Measurements from ENCODE around the gene SMAD6. TPM values are rescaled to one million over a fixed set of nuclear protein-coding genes. Genes with fewer than 3 reads are reported as not detected.

The SMAD6 gene
- total and polyA plus RNA-seq, 2 experiments from 2014 or later, result 3.6 to 32.9 TPM

- 86 to 91% methylated on average over 11 of the region's 11 CpGs for WGBS, 2 experiments (ENCODE audit: low coverage in 1 of 2, low lambda C conversion rate in 2 of 2, missing lambda C conversion rate in 2 of 2)
- Histone ChIP-seq H2AFZ (no peak overlapping the region), H3K79me2 (ENCODE audit: insufficient read depth) (peaks cover 100% of the 10 kb centered on the region), H3F3A (ENCODE audit: insufficient read depth) (peaks cover 40% of the 10 kb centered on the region), H3K27me3 (replicated peaks; ENCODE audit: insufficient read depth) (no peaks in the 10 kb centered on the region), H3K4me1 (ENCODE audit: insufficient read depth) (peaks cover 44% of the 10 kb centered on the region), H3K9me3 (ENCODE audit: low read depth) (no peaks in the 10 kb centered on the region), H3K9ac (no peak overlapping the region), H3K27ac (no peak overlapping the region), H4K20me1 (ENCODE audit: insufficient read depth) (no peaks in the 10 kb centered on the region; the same call in 1 of the 2 replicates), H3K4me2 (ENCODE audit: unreplicated experiment) (no peak overlapping the region), H3K36me3 (ENCODE audit: low read depth) (no peaks in the 10 kb centered on the region), H3K4me3 (no peak overlapping the region), H3K9me2 (ENCODE audit: insufficient read depth) (no peaks in the 10 kb centered on the region)
- no peak for TF ChIP-seq EZH2phosphoT487 (IDR thresholded peaks at IDR 0.05; ENCODE audit: insufficient read depth, low read depth)
- no peak for TF ChIP-seq EZH2 (IDR thresholded peaks at IDR 0.05; ENCODE audit: insufficient read depth, poor library complexity, severe bottlenecking)
- DNase-seq, result no peak
- in situ Hi-C loops (cut with MboI), result no loop called here
Observed at GRCh38 chr15:66737243-66738010, 35.4 kb downstream of the SMAD6 start.

DNA sequence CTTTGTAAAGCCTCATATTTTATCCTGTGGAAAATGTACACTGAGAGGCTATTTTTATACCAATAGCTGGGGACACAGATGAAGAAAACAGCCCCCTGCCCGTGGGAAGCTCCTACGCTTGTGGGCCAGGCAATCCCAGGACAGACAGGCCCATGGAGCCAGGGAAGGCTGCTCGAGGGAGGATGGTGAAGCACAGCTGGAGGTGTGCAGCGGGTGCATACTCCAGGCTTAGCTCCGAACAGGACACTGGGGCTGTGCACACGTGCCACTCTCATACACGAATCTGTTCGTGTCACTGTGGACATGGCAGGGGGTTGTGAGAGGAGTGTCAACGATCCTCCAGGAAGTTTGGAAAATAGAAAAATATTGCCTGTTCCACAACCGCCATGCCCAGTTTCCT, 36.1 kb downstream of the SMAD6 start:
- no peaks in the 10 kb centered on the region for H3K9me2 ChIP-seq (ENCODE audit: insufficient read depth)
- H3K36me3 ChIP-seq (ENCODE audit: low read depth), result no peaks in the 10 kb centered on the region
- no peak overlapping the region for H3K9ac ChIP-seq
- H3K4me1 ChIP-seq (ENCODE audit: insufficient read depth), result peaks cover 44% of the 10 kb centered on the region
- H3K79me2 ChIP-seq (ENCODE audit: insufficient read depth), result peaks cover 100% of the 10 kb centered on the region
- 86 to 88% methylated on average over 10 of the region's 10 CpGs for WGBS, 2 experiments (ENCODE audit: low coverage in 1 of 2, low lambda C conversion rate in 2 of 2, missing lambda C conversion rate in 2 of 2)
- in situ Hi-C loops (cut with MboI), result no loop called here
- no peaks in the 10 kb centered on the region for H3K9me3 ChIP-seq (ENCODE audit: low read depth)
- peaks cover 33% of the 10 kb centered on the region for H3F3A ChIP-seq (ENCODE audit: insufficient read depth)
- H3K27me3 ChIP-seq (replicated peaks; ENCODE audit: insufficient read depth), result no peaks in the 10 kb centered on the region
- no peak for DNase-seq
- no peaks in the 10 kb centered on the region; the same call in 1 of the 2 replicates for H4K20me1 ChIP-seq (ENCODE audit: insufficient read depth)
- no peak overlapping the region for H3K4me2 ChIP-seq (ENCODE audit: unreplicated experiment)
- TF ChIP-seq EZH2phosphoT487 (IDR thresholded peaks at IDR 0.05; ENCODE audit: insufficient read depth, low read depth) (no peak), EZH2 (IDR thresholded peaks at IDR 0.05; ENCODE audit: insufficient read depth, poor library complexity, severe bottlenecking) (no peak)
- H3K27ac ChIP-seq, result no peak overlapping the region
- no peak overlapping the region for H2AFZ ChIP-seq
- H3K4me3 ChIP-seq, result no peak overlapping the region

GRCh38 chr15:66738595-66738994, 36.6 kb downstream of the SMAD6 start:
- Histone ChIP-seq H3K9me3 (ENCODE audit: low read depth) (no peaks in the 10 kb centered on the region), H4K20me1 (ENCODE audit: insufficient read depth) (no peaks in the 10 kb centered on the region; the same call in 1 of the 2 replicates), H3K27ac (no peak overlapping the region), H3K4me1 (ENCODE audit: insufficient read depth) (peaks cover 42% of the 10 kb centered on the region), H3K79me2 (ENCODE audit: insufficient read depth) (peaks cover 100% of the 10 kb centered on the region), H3K4me3 (no peak overlapping the region), H3F3A (ENCODE audit: insufficient read depth) (peaks cover 28% of the 10 kb centered on the region), H3K9ac (no peak overlapping the region), H3K27me3 (replicated peaks; ENCODE audit: insufficient read depth) (no peaks in the 10 kb centered on the region), H3K9me2 (ENCODE audit: insufficient read depth) (no peaks in the 10 kb centered on the region), H2AFZ (no peak overlapping the region), H3K36me3 (ENCODE audit: low read depth) (no peaks in the 10 kb centered on the region), H3K4me2 (ENCODE audit: unreplicated experiment) (no peak overlapping the region)
- no peak for DNase-seq
- in situ Hi-C loops (cut with MboI), result no loop called here
- 94 to 98% methylated on average over 10 of the region's 10 CpGs for WGBS, 2 experiments (ENCODE audit: low coverage in 1 of 2, low lambda C conversion rate in 2 of 2, missing lambda C conversion rate in 2 of 2)
- TF ChIP-seq EZH2 (IDR thresholded peaks at IDR 0.05; ENCODE audit: insufficient read depth, poor library complexity, severe bottlenecking) (no peak), EZH2phosphoT487 (IDR thresholded peaks at IDR 0.05; ENCODE audit: insufficient read depth, low read depth) (no peak)

DNA sequence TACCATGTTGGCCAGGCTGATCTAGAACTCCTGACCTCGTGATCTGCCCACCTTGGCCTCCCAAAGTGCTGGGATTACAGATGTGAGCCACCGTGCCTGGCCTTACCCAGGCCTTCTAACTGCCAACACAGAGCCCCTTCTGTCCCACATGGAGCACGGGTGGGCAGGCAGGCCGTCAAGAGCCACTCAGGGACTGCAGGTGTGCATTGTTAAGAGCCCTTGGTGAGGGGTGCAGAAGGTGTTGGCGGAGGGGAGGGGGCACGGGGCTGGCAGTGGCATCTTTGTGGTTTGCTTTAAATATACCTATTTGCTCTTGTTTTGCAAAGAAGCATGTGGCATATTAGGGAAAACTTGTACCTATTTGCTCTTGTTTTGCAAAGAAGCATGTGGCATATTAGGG, 37.3 kb downstream of the SMAD6 start:
- Histone ChIP-seq H3K4me3 (no peak overlapping the region), H4K20me1 (ENCODE audit: insufficient read depth) (no peaks in the 10 kb centered on the region; the same call in 1 of the 2 replicates), H2AFZ (no peak overlapping the region), H3K27ac (no peak overlapping the region), H3F3A (ENCODE audit: insufficient read depth) (peaks cover 26% of the 10 kb centered on the region; the same call in 1 of the 2 replicates), H3K4me1 (ENCODE audit: insufficient read depth) (peaks cover 42% of the 10 kb centered on the region), H3K4me2 (ENCODE audit: unreplicated experiment) (no peak overlapping the region), H3K9me3 (ENCODE audit: low read depth) (no peaks in the 10 kb centered on the region), H3K9ac (no peak overlapping the region), H3K79me2 (ENCODE audit: insufficient read depth) (peaks cover 100% of the 10 kb centered on the region), H3K36me3 (ENCODE audit: low read depth) (no peaks in the 10 kb centered on the region), H3K9me2 (ENCODE audit: insufficient read depth) (no peaks in the 10 kb centered on the region), H3K27me3 (replicated peaks; ENCODE audit: insufficient read depth) (no peaks in the 10 kb centered on the region)
- 88 to 94% methylated on average over 5 to 6 of the region's 6 CpGs for WGBS, 2 experiments (ENCODE audit: low coverage in 1 of 2, low lambda C conversion rate in 2 of 2, missing lambda C conversion rate in 2 of 2)
- in situ Hi-C loops (cut with MboI), result no loop called here
- no peak for TF ChIP-seq EZH2phosphoT487 (IDR thresholded peaks at IDR 0.05; ENCODE audit: insufficient read depth, low read depth)
- TF ChIP-seq EZH2 (IDR thresholded peaks at IDR 0.05; ENCODE audit: insufficient read depth, poor library complexity, severe bottlenecking), result no peak
- no peak for DNase-seq
